HepG2 (cell line): ENCODE data around the gene PDHX. TPM values are rescaled to one million over a fixed set of nuclear protein-coding genes. Genes with fewer than 3 reads are reported as not detected.

Experiments used
- ARID4A ChIP-seq: sonication (generic); formaldehyde crosslinking; IDR thresholded peaks from 2 replicates; pipeline ENCODE4 v1.5.0; 2020; ENCODE audit warnings: mild to moderate bottlenecking, missing genetic modification reagents, borderline replicate concordance
- BHLHE40 ChIP-seq: IDR thresholded peaks from 2 replicates; pipeline ENCODE4 v1.6.1; 2011; ENCODE audit warnings: low read length, improper control_type of control experiment
- HOXA7 ChIP-seq: sonication (generic); formaldehyde crosslinking; IDR thresholded peaks from 2 replicates; pipeline ENCODE4 v1.8.1; 2022; ENCODE audit warnings: mild to moderate bottlenecking, missing genetic modification reagents, moderate library complexity
- MYNN ChIP-seq: sonication (generic); formaldehyde crosslinking; IDR thresholded peaks from 2 replicates; pipeline ENCODE4 v1.4.0; 2020; ENCODE audit warnings: mild to moderate bottlenecking, low read depth, missing genetic modification reagents
- PTBP1 ChIP-seq: fragments of 200-400 bp; formaldehyde crosslinking; IDR thresholded peaks from 2 replicates; pipeline ENCODE4 v1.6.1; 2018; ENCODE audit warnings: low read length, low read depth; ENCODE audit not compliant: poor library complexity, severe bottlenecking
- RFX3 ChIP-seq: IDR thresholded peaks from 2 replicates; pipeline ENCODE4 v1.6.1; 2016; ENCODE audit warnings: missing biosample characterization, missing genetic modification reagents
- SALL1 ChIP-seq: sonication (generic); formaldehyde crosslinking; IDR thresholded peaks from 2 replicates; pipeline ENCODE4 v1.8.0; 2022; ENCODE audit warnings: mild to moderate bottlenecking, missing genetic modification reagents
- SOX5 ChIP-seq: IDR thresholded peaks from 2 replicates; pipeline ENCODE4 v1.6.1; 2016; ENCODE audit warnings: borderline replicate concordance
- SRSF1 ChIP-seq: fragments of 200-400 bp; formaldehyde crosslinking; optimal IDR thresholded peaks from 2 replicates; pipeline ENCODE3; 2017; ENCODE audit warnings: mild to moderate bottlenecking, low read depth, low read length, moderate library complexity
- TMF1 ChIP-seq: sonication (generic); formaldehyde crosslinking; IDR thresholded peaks from 2 replicates; pipeline ENCODE4 v1.8.1; 2022; ENCODE audit warnings: low read depth, missing genetic modification reagents
- UBTF ChIP-seq: sonication (generic); formaldehyde crosslinking; IDR thresholded peaks from 2 replicates; pipeline ENCODE4 v1.4.0; 2020; ENCODE audit warnings: mild to moderate bottlenecking, missing genetic modification reagents
- USF2 ChIP-seq, 2 experiments: sonication (generic) in 1 of 2; formaldehyde crosslinking in 1 of 2; IDR thresholded peaks; 2 replicates each; pipeline versions ENCODE4 v1.5.1 to v1.6.1; 2011 to 2020; ENCODE audit warnings: borderline replicate concordance in 1 of 2, low read depth in 1 of 2, low read length in 1 of 2, mild to moderate bottlenecking in 1 of 2, missing genetic modification reagents in 1 of 2, moderate library complexity in 1 of 2
- ZNF20 ChIP-seq: sonication (generic); formaldehyde crosslinking; IDR thresholded peaks from 2 replicates; pipeline ENCODE4 v1.4.0; 2020; ENCODE audit warnings: mild to moderate bottlenecking, moderate library complexity, missing genetic modification reagents
- ZNF546 ChIP-seq: sonication (generic); formaldehyde crosslinking; conservative IDR thresholded peaks from 2 replicates; pipeline ENCODE4 v1.8.1; 2023; ENCODE audit warnings: mild to moderate bottlenecking, missing genetic modification reagents
- ZNF614 ChIP-seq: IDR thresholded peaks from 2 replicates; pipeline ENCODE4 v1.6.1; 2018; ENCODE audit warnings: missing biosample characterization, missing genetic modification reagents, inconsistent platforms, borderline replicate concordance
- ZNF761 ChIP-seq: sonication (generic); formaldehyde crosslinking; conservative IDR thresholded peaks from 2 replicates; pipeline ENCODE4 v1.4.0; 2020; ENCODE audit warnings: mild to moderate bottlenecking, missing genetic modification reagents
- ZNF782 ChIP-seq: sonication (generic); formaldehyde crosslinking; IDR thresholded peaks from 2 replicates; pipeline ENCODE4 v1.4.0; 2020; ENCODE audit warnings: missing genetic modification reagents, mild to moderate bottlenecking, borderline replicate concordance
- polyA plus RNA-seq, 8 experiments: library from polyadenylated mRNA; depleted of rRNA in 3 of 8; stranded (reverse) in 7 of 8; unstranded in 1 of 8; fragments of >200 nt; fragmentation: Illumina TruSeq in 4 of 8; extraction: Trizol in 4 of 8; gene quantifications; 2 replicates each; pipeline versions ENCODE4 v1.2.1 to v1.2.3, GENCODE V29; 2011 to 2016; ENCODE audit warnings: low read depth in 4 of 8, missing spikeins in 1 of 8, mixed read lengths in 1 of 8; ENCODE audit not compliant: insufficient read depth in 1 of 8
- total RNA-seq, 5 experiments: library from RNA; depleted of rRNA; stranded (reverse); fragments of >200 nt; fragmentation: Illumina TruSeq; extraction: Trizol; gene quantifications; 2 replicates each; pipeline ENCODE4 v1.2.3, GENCODE V29; 2016; ENCODE audit warnings: low read depth in 1 of 5

The PDHX gene
- total and polyA plus RNA-seq, 2 of the 13 experiments (the other 11 are each of a cell fraction or from before 2014, with no cell fraction given): 41.0 to 73.8 TPM

GRCh38 chr11:34929794-34930763 lies 13.7 kb downstream of the PDHX start (continued):
- TF ChIP-seq USF2 (IDR thresholded peaks at IDR 0.05; ENCODE audit: low read depth, low read length) (no peak), USF2 (CRISPR knock-in tag; IDR thresholded peaks at IDR 0.05; ENCODE audit: borderline replicate concordance) (no peak), BHLHE40 (peak; percentile 89), ARID4A (peak; percentile 86; the same call in 1 of the 2 replicates), ZNF546 (CRISPR knock-in tag) (no peak), HOXA7 (CRISPR knock-in tag) (no peak), MYNN (CRISPR knock-in tag) (0 out of 2 replicates have a peak, but pooled peaks have one; percentile 62), TMF1 (CRISPR knock-in tag) (no peak), ZNF782 (no peak), ZNF20 (CRISPR knock-in tag) (no peak), ZNF614 (peak; percentile 71), SOX5 (CRISPR knock-in tag) (peak; percentile 88), RFX3 (no peak), UBTF (CRISPR knock-in tag) (no peak), SRSF1 (no peak), ZNF761 (CRISPR knock-in tag) (no peak), SALL1 (peak; percentile 98), PTBP1 (no peak)
